ENCODE measurements around the gene HAL.

The HAL gene

DNA sequence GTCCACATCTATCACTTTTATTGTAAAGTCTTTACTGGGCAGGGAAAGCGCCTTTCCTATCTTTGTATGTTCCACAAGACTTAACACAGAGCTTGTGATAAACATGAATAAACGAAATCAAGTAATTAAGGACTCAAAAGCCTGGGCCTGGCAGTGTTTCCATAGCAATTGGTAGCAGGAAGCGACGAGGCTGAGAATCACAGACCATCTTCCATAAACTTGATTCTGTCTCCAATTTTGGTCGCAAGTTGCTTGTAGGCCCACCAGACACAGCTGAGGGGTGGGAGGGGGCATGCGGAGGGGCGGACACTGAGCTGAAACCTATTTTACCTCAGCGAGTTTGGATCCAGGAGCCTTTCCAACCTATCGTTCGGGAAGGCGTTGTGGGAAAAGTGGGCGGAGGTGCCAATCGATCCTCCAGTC is 54.0 kb downstream of the HAL start:
- peak; percentile 7 for DNase-seq (ENCODE audit: low spot score)

DNA sequence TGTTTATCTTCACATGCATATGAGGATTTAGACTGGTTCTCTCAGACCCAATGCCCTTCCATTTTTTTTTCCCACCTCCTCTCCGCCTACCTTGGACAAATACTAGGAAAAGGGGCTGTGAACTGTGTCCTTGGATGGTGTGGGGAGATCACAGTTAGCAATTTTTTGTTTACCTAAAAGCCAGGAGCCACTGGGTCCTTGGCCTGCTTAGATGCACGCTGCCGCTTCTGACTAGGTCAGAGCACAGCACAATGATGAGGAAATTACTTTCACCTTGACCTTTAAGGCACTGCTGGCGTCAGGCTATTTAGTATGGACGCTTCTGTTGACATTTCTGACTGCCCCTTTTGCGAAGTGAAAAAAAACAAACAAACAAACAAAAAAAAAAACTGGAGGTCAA is 55.6 kb downstream of the HAL start:
- no peak for DNase-seq (ENCODE audit: low spot score)
